ENCODE results near the gene OBP2A. TPM values are rescaled to one million over a fixed set of nuclear protein-coding genes. Genes with fewer than 3 reads are reported as not detected.

The OBP2A gene
- polyA plus RNA-seq, 3 donors, result not detected

DNA sequence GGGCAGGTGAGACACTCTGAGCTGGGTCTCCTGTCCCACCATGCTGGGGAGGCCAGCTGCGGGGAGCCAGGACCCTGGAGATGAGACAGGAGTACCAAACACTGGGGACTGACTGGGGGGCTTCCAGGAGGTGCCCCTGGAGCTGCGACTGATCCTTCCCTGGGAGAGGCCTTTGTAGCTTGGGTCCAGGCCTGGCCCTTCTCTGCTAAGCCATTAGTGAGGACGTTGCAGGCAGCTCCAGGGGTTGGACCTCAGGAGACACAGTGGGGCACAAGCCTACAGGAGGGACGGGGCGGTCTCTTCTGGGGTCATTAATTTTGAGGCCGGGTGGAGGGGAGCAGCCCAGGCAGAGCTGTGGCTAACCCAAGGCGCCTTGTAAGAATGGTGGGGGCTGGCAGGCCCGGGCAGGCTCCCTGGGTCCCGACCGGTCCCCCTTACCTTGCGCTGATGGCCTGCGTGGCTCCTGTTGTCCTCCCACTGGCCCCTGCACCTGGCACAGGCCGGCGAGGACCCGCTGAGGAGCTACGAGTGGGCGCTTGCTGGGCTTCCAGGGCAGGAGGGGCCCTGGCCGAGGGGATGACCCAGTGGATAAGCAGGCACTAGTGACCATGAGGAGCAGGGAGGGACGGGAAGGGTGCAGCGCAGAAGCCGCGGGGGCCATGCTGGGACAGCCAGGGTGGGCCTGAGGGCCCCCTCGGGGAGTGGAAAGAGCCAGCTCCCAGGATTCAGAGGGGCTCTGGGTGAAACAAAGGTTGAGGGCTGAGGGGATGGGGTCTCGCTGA is 40.3 kb upstream of the OBP2A start:
- Histone ChIP-seq H3K27me3 (ENCODE audit: control insufficient read depth in 2 of 2, insufficient read depth in 2 of 2, low read length in 2 of 2) (no peaks in the 10 kb centered on the region), H3K27ac (ENCODE audit: low read depth in 1 of 2, low read length in 2 of 2) (no peak overlapping the region), H3K4me3 (replicated peaks in 1 of 3; ENCODE audit: low read depth in 2 of 3, low read length in 3 of 3) (no peak overlapping the region), H3K9me3 (replicated peaks in 1 of 2; ENCODE audit: control insufficient read depth in 1 of 2, insufficient read depth in 1 of 2, low read length in 2 of 2) (peaks cover 0 to 6% of the 10 kb centered on the region in 2 donors), H3K4me1 (ENCODE audit: control insufficient read depth in 1 of 2, insufficient read depth in 2 of 2, low read length in 2 of 2) (peaks cover 10 to 15% of the 10 kb centered on the region in 2 donors), H3K79me2 (ENCODE audit: insufficient read depth, low read length) (peaks cover 10% of the 10 kb centered on the region), H4K20me1 (ENCODE audit: insufficient read depth, low read length) (peaks cover 31% of the 10 kb centered on the region), H3K4me2 (replicated peaks; ENCODE audit: extremely low read depth, low read length, poor library complexity, severe bottlenecking) (no peak overlapping the region), H3K36me3 (replicated peaks in 1 of 2; ENCODE audit: control insufficient read depth in 1 of 2, insufficient read depth in 2 of 2, low read length in 2 of 2) (peaks cover 17 to 33% of the 10 kb centered on the region in 2 donors), H3K9ac (ENCODE audit: insufficient read depth, low read length, poor library complexity, severe bottlenecking) (no peak overlapping the region), H2AFZ (ENCODE audit: insufficient read depth, low read depth, low read length, poor library complexity, severe bottlenecking) (no peak overlapping the region)
- TF ChIP-seq, protein P1, sequence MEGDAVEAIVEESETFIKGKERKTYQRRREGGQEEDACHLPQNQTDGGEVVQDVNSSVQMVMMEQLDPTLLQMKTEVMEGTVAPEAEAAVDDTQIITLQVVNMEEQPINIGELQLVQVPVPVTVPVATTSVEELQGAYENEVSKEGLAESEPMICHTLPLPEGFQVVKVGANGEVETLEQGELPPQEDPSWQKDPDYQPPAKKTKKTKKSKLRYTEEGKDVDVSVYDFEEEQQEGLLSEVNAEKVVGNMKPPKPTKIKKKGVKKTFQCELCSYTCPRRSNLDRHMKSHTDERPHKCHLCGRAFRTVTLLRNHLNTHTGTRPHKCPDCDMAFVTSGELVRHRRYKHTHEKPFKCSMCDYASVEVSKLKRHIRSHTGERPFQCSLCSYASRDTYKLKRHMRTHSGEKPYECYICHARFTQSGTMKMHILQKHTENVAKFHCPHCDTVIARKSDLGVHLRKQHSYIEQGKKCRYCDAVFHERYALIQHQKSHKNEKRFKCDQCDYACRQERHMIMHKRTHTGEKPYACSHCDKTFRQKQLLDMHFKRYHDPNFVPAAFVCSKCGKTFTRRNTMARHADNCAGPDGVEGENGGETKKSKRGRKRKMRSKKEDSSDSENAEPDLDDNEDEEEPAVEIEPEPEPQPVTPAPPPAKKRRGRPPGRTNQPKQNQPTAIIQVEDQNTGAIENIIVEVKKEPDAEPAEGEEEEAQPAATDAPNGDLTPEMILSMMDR (IDR thresholded peaks at IDR 0.05), result no peak
- Mint-ChIP-seq H3K27ac (peak overlapping the region in 3 of 7 donors; percentile 37 to 57 (median 56)), H3K4me3 (no peak overlapping the region), H3K4me1 (peaks cover 16% of the 10 kb centered on the region), H3K36me3 (peaks cover 22 to 39% of the 10 kb centered on the region in 2 donors), H3K9me3 (peaks cover 0 to 22% (median 11%) of the 10 kb centered on the region in 7 donors), H3K27me3 (ENCODE audit: low read depth in 3 of 3) (peaks cover 0 to 4% (median 2%) of the 10 kb centered on the region in 3 donors)
- DNase-seq, result no peak
- WGBS (ENCODE audit: insufficient coverage), result 94% methylated on average over 21 of the region's 24 CpGs
- intact Hi-C loops (cut with micrococcal nuclease), result no loop called here

DNA sequence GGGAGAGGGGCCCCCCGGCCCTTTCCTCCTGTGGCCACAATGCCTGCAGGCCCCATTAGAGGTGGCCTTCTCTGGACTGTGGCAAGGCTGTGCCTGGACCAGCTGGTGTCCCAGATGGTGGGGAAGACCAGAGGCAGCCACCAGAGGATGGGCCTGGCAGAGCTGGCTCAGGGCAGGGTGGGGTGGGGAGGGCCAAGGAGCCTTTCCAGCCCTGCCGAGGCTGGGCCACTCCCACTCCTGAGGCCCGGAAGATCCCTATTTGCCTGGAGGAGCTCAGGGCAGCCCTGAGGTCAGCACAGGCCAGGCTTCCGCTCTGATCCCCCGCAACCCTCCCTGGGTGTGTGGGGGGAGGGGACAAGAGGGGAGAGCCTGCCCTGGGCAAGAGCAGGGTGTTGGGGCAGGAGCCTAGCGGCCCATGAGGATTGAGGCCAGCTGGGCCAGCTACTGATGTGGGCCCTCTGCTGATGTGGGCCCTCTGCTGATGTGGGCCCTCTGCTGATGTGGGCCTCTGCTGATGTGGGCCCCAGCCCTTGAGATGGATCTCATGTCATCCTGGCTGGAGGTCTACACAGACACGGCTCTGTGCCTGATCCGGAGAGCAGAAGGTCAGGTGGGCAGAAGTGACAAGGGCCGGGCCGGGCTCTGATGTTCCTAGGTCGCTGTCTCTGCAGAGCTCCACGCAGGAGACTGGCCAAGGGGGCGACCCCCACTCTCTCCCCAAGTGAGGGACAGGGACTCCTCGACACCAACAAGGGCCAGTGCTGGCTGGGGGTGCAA is 39.4 kb upstream of the OBP2A start:
- H3K27ac Mint-ChIP-seq, result no peak overlapping the region
- H3K27me3 Mint-ChIP-seq (ENCODE audit: low read depth in 3 of 3), result peaks cover 0 to 7% (median 2%) of the 10 kb centered on the region in 3 donors
- H3K4me1 Mint-ChIP-seq, result peaks cover 16% of the 10 kb centered on the region
- Histone ChIP-seq H3K4me3 (replicated peaks in 1 of 3; ENCODE audit: low read depth in 2 of 3, low read length in 3 of 3) (no peak overlapping the region), H3K27me3 (ENCODE audit: control insufficient read depth in 2 of 2, insufficient read depth in 2 of 2, low read length in 2 of 2) (no peaks in the 10 kb centered on the region), H4K20me1 (ENCODE audit: insufficient read depth, low read length) (peaks cover 26% of the 10 kb centered on the region), H2AFZ (ENCODE audit: insufficient read depth, low read depth, low read length, poor library complexity, severe bottlenecking) (no peak overlapping the region), H3K27ac (ENCODE audit: low read depth in 1 of 2, low read length in 2 of 2) (no peak overlapping the region), H3K79me2 (ENCODE audit: insufficient read depth, low read length) (peaks cover under 1% of the 10 kb centered on the region), H3K36me3 (replicated peaks in 1 of 2; ENCODE audit: control insufficient read depth in 1 of 2, insufficient read depth in 2 of 2, low read length in 2 of 2) (peaks cover 17 to 33% of the 10 kb centered on the region in 2 donors), H3K9ac (ENCODE audit: insufficient read depth, low read length, poor library complexity, severe bottlenecking) (no peak overlapping the region), H3K4me1 (ENCODE audit: control insufficient read depth in 1 of 2, insufficient read depth in 2 of 2, low read length in 2 of 2) (peaks cover 5 to 6% of the 10 kb centered on the region in 2 donors), H3K9me3 (replicated peaks in 1 of 2; ENCODE audit: control insufficient read depth in 1 of 2, insufficient read depth in 1 of 2, low read length in 2 of 2) (peaks cover 0 to 6% of the 10 kb centered on the region in 2 donors), H3K4me2 (replicated peaks; ENCODE audit: extremely low read depth, low read length, poor library complexity, severe bottlenecking) (no peak overlapping the region)
- WGBS (ENCODE audit: insufficient coverage), result 88% methylated on average over 12 of the region's 14 CpGs
- TF ChIP-seq, protein P1 (IDR thresholded peaks at IDR 0.05), result no peak
- H3K36me3 Mint-ChIP-seq, result peaks cover 22 to 39% of the 10 kb centered on the region in 2 donors
- H3K9me3 Mint-ChIP-seq, result peaks cover 0 to 22% (median 11%) of the 10 kb centered on the region in 7 donors
- intact Hi-C loops (cut with micrococcal nuclease), result no loop called here
- DNase-seq, result no peak
- no peak overlapping the region for H3K4me3 Mint-ChIP-seq
